BE2C (cell line): ENCODE measurements around the gene CXCR5.

Experiments used
- DNase-seq: peaks from one replicate; pipeline ENCODE4 v3.0.0-alpha.2; 2020
- H3K27me3 ChIP-seq: fragments of 250-450 bp; sonication (Bioruptor Pico); 2 replicates; pipeline ENCODE4 v1.5.1; 2020; ENCODE audit warnings: mild to moderate bottlenecking
- H3K36me3 ChIP-seq: fragments of 250-450 bp; sonication (Bioruptor Pico); 2 replicates; pipeline ENCODE4 v1.5.1; 2020; ENCODE audit warnings: mild to moderate bottlenecking
- H3K4me1 ChIP-seq: fragments of 250-450 bp; sonication (Bioruptor Pico); 2 replicates; pipeline ENCODE4 v1.5.1; 2020
- H3K4me3 ChIP-seq: 2 replicates; pipeline ENCODE4 v1.5.1; 2011; ENCODE audit warnings: low read depth, low read length
- H3K9me3 ChIP-seq: fragments of 250-450 bp; sonication (Bioruptor Pico); 2 replicates; pipeline ENCODE4 v1.5.1; 2020
- CTCF ChIP-seq: IDR thresholded peaks from 2 replicates; pipeline ENCODE4 v1.5.1; 2012; ENCODE audit warnings: mild to moderate bottlenecking, low read depth, low read length

The CXCR5 gene

GRCh38 chr11:118896921-118897591 is 13.4 kb downstream of the CXCR5 start:
- no peaks in the 10 kb centered on the region for H3K27me3 ChIP-seq
- peak; percentile 9 for DNase-seq
- H3K9me3 ChIP-seq = no peaks in the 10 kb centered on the region
- TF ChIP-seq CTCF = no peak
- no peaks in the 10 kb centered on the region for H3K4me1 ChIP-seq
- H3K4me3 ChIP-seq = no peak overlapping the region
- H3K36me3 ChIP-seq = peaks cover 22% of the 10 kb centered on the region

GRCh38 chr11:118897721-118898310 is 14.1 kb downstream of the CXCR5 start:
- DNase-seq = peak; percentile 8
- Histone ChIP-seq H3K4me1 (no peaks in the 10 kb centered on the region), H3K27me3 (no peaks in the 10 kb centered on the region), H3K36me3 (peaks cover 22% of the 10 kb centered on the region), H3K9me3 (no peaks in the 10 kb centered on the region), H3K4me3 (no peak overlapping the region)
- no peak for TF ChIP-seq CTCF

- TF ChIP-seq CTCF = no peak
- peak; percentile 10 for DNase-seq
- H3K4me3 ChIP-seq = no peak overlapping the region
- H3K27me3 ChIP-seq = no peaks in the 10 kb centered on the region
- H3K9me3 ChIP-seq = no peaks in the 10 kb centered on the region
- H3K4me1 ChIP-seq = no peaks in the 10 kb centered on the region
- peaks cover 26% of the 10 kb centered on the region for H3K36me3 ChIP-seq
These were observed 15.0 kb downstream of the CXCR5 start for GRCh38 chr11:118898400-118899295.

GRCh38 chr11:118899296-118899688 is 15.6 kb downstream of the CXCR5 start:
- H3K36me3 ChIP-seq = peaks cover 28% of the 10 kb centered on the region
- no peak overlapping the region for H3K4me3 ChIP-seq
- TF ChIP-seq CTCF = no peak
- H3K9me3 ChIP-seq = no peaks in the 10 kb centered on the region
- H3K27me3 ChIP-seq = no peaks in the 10 kb centered on the region
- no peaks in the 10 kb centered on the region for H3K4me1 ChIP-seq
- peak; percentile 4 for DNase-seq

- no peaks in the 10 kb centered on the region for H3K4me1 ChIP-seq
- H3K36me3 ChIP-seq = peaks cover 30% of the 10 kb centered on the region
- no peak overlapping the region for H3K4me3 ChIP-seq
- no peaks in the 10 kb centered on the region for H3K9me3 ChIP-seq
- H3K27me3 ChIP-seq = no peaks in the 10 kb centered on the region
- TF ChIP-seq CTCF = no peak
- peak; percentile 9 for DNase-seq
These were observed 16.1 kb downstream of the CXCR5 start for GRCh38 chr11:118899706-118900360.
